HG02884 (cell line): ENCODE data around the gene VASN.

ENCODE experiments used
- ATAC-seq: cut with Tn5 transposase; IDR thresholded peaks from one replicate; pipeline ENCODE4 v1.9.1; 2021; ENCODE audit warnings: mild to moderate bottlenecking, moderate library complexity; ENCODE audit not compliant: unreplicated experiment

Gene VASN

DNA sequence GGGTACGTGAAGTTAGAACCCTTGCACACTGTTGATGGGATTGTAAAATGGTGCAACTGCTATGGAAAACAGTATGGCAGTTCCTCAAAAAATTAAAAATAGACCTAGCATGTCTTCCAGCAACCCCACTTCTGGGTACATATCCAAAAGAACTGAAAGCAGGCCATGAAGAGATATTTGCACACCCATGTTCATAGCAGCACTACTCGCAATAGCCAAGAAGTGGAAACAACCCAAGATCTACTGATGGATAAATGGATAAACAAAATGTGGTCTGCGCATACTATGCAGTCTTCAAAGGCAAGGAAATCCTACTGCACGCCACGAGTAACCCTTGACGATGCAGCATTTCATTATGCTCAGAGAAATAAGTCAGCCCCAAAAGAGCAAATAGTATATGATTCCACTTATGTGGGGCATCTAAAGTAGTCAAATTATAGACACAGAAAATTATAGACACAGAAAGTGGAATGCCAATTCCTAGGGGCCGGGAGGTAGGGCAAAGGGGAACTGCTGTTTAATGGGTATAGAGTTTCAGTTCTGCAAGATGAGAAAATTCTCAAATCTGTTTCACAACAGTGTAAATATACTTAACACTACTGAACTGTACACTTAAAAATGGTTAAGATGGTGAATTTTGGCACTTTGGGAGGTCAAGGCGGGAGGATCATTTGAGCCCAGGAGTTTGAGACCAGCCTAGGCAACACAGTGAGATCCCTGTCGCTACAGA is 27.5 kb downstream of the VASN start:
- no peak for ATAC-seq

DNA sequence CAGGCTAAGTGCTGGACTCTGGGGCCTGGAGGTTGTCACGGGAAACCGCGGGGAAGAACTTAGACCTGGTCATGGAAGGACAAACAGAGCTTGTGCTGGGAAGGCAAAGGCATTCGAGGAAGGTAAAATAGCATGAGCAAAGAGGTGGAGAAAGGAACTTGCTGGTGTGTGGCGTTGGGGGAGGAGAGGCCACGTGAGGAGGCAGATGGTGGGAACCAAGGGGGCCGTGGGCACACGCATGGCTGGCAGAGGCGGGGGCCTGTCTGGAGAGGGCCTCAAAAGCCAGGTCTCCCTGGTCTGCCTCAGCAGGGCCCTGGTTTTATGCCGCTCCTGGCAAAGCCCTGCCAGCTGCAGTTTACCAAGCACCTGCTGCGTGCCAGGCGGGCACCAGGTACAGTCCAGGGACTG is 29.4 kb downstream of the VASN start:
- no peak for ATAC-seq

DNA sequence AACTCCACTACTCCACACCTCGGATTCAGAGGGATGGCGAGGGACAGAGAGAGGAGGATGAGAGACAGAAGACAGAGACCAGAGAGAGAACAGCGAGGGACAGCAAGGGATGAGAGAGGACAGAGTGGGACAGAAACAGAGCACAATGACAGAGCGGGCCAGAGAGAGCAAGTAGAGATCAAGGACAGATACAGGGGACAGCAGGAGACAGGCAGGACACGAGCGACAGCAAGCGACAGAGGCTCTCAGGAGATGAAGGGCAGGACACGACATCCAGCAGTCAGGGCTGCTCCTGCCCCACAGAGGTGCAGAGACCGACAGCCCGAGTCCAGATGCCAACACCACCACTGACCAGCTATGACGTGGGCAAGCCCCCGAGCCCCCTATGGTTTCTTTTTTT is 29.9 kb downstream of the VASN start:
- ATAC-seq: no peak

DNA sequence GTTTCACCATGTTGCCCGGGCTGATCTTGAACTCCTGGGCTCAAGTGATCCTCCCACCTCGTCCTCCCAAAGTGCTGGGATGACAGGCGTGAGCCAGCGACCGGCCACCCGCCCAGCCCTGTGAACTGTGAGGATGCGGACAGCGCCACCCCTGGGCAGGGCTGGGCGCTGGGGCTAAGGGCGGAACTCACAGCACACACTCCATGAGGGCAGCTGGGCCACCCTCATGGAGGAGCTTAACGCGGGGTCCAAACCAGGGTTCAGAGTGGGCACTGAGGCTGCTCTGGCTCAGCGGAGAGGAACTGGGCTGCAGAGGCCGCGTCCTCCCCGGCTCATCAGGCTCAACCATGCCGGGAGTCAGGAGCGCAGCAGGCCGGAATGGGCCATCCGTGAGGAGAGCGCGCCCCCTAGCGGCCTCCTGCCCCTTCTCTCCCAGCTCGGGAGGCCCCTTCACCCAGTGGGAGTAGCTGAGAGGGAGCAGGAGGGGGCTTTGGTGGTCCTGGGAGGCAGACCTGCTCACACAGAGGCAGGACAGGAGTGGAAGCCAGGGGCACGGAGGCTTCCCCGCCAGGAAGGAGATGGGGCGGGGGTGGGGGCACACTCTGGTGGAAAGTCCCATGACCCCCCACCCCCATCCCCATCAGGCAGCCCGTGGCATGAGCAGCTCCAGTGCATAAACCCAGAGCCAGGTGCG is 30.9 kb downstream of the VASN start:
- no peak for ATAC-seq

DNA sequence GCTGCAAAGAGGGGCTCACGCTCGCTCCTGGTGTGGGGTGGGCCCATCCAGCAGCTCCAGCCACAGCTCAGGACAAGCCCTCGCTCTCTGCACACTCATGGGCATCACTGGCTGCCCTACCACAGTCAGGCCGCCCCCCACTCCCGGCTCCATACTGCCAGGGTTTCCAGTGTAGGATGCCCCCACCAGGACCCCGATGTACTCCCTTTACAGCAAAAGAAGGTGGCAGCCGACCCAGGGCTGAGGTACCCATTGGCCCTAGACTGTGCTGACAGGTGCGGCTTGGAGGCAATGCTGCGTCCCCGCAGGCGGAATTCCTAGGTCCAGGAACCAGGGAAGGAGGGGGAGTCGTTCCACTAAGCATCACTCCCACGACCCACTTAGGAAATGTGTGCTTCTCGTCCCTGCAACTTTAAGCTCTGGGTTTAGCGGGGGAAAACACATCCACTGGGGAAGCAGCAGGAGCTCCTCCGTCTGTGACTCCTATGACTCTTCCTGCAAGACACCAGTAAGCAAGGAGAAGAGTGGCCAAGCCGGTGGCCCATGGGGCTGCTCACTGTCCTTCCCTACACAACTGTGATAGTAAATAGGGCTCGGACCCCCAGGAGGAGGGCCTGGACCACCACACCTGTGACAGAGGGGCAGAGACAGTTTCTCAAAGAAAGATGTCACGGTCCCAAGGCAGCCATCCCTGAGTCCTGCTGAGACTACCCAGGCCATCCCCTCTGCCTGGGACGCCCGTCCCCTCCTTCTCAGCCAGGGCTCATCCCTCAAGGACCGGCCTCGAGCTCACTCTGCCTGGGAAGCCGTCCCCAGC is 31.7 kb downstream of the VASN start:
- no peak for ATAC-seq

DNA sequence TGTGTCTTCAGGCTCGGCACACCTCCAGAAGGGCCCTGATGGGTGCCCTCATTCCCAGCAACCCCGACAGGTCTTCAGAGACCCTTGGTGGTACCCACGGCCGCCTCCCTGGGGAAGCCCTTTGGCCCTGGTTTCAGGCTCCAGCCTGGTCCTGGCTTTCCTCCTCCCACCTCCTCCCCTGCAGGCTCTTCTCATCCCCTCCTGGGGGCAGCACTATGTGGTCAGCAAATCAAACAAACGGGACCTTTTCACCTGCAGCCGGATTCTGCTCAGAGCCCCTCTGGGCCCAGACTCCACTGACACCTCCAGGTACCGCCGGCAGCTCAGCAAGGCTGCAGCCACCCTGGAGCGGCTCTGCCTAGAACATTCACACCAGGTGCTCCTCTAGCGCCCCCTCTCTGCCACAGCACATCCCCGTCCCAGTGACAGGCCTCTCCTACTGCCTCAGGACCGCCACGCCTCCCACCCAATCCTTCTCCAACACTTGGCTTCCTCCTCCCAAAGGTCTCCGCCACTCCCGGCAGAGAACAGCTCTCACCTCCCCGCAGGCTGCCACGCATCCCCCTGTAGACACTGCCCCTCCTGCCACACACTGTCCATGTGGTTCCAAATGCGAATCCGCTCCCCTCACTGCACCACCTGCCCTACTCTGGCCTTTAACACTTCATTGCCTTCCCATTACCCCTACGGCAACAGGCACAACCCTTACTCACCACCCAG is 32.8 kb downstream of the VASN start:
- ATAC-seq: no peak

DNA sequence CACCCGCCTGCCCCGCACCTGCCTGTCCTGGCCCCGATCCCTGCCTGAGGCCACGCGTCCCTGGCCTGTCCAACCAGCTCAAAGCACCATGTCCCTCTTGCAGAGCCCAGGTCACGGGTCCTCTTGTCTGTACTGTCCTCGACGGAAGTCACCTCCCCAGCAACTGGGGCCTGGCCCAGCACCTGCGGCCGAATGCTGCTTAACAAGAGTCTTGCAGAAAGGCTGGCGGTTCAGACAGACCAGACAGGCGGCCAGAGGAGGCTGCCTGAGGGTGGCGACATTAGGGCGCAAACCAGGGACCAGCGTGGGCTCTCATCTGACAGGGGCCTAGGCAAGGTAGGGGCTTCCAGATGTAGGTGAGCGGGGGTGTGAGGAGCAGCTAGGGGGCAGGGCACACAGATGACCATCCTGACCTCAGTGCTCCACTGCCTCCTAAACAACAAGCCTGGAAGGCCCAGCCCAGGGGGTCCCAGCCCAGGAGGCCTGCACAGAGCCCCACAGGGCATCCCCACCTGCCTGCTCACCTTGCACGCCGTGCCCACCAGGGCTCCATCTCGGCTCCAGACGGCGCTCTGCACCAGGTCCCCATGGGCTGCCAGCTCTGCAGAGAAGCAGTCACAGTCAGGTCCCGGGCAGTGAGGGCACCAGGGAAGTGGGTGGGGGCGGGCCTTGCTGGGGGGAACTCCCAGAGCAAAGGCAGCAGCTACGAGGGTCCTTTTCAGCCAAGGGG is 33.5 kb downstream of the VASN start:
- ATAC-seq: no peak

DNA sequence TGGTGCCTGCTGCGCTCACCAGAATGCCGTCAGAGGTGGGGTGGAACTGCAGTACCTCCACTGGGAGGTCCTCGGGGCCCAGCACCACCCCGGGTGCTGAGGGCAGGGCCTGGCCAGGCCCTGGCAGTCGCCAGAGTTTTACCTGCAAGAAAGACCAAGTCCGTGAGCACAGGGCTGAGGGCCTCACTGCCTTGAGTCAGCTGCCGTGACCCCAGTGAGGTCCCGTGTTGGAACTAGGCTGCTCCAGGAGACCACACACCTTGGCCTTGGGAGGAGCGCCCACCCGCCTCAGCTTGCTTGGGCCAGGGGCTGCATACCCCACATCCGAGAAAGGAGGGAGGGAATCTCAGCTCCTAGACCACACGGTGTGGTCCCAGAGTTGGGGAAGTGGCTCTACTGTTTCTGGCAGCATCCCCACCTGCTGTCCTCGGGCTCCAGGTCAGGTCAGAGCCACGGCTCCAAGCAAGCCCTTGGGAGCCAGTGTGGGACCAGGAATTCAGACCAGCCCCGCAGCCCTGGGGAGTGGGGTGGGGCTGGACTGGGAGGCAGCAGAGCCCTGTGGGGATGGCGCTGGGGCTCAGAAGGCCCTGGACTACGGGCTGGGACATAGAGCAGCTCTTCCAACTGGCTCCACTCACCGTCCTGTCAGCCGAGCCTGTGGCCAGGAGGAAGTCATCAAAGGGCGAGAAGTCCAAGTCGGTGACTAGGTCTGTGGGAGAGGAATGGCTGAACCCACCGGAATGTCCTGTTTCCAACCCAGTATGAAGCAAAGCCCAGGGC is 36.1 kb downstream of the VASN start:
- ATAC-seq: no peak

DNA sequence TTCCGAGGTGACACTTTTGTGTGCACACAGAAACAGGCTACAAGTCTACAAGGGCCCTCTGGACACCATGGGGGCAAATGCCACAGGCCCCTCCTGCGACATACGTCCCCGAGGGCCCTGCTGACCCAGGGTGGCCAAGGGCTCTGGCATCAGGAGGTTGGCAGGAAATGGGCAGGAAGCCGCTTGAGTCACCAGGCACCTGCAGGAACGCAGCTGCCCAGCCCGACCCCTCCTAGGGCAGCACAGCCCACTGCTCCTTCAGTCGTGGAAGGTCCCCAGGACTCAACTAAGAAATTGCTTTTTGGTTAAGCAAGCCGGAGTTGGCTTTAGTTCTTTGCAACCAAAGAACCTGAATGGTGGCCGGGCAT is 36.7 kb downstream of the VASN start:
- ATAC-seq: no peak

DNA sequence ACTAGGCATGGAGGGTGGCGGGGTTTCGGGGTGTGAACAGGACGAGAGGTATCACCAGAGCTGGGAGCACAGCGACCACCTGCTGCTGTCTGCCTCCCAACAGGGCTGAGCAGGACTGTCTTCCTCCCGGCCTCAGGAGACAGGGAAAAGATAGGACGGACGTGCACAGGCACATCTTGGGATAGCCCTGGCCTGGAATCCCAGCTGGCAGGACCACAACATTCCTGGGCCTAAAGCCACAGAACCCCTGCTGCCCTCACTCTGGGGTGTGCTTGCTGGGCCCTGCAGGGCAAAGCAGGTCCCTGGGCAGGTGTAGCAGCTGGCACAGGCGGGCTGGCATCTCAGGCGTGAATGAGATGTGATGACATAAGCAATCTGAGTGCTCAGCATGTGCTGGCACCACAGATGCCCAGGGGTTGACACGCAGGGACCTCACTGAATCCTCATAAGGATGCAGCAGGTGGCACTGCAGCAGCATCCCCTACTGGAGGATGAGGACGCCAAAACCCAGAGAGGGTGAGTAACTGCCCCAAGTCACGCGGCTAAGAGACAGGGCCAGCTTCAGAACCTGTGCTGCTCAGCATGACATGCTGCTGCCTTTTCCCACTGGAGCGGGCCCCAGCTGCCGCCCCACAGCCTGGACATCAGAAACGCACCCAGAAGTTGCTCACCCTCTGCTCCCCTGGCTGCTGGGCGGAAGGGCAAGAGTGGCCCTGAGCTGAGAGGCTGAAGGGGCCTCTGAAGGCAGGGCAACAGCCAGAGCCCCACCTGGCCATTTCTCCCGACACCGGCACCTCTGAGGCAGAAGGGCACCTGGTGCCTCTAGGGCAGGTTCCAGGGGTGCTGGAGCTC is 37.7 kb downstream of the VASN start:
- ATAC-seq: no peak

DNA sequence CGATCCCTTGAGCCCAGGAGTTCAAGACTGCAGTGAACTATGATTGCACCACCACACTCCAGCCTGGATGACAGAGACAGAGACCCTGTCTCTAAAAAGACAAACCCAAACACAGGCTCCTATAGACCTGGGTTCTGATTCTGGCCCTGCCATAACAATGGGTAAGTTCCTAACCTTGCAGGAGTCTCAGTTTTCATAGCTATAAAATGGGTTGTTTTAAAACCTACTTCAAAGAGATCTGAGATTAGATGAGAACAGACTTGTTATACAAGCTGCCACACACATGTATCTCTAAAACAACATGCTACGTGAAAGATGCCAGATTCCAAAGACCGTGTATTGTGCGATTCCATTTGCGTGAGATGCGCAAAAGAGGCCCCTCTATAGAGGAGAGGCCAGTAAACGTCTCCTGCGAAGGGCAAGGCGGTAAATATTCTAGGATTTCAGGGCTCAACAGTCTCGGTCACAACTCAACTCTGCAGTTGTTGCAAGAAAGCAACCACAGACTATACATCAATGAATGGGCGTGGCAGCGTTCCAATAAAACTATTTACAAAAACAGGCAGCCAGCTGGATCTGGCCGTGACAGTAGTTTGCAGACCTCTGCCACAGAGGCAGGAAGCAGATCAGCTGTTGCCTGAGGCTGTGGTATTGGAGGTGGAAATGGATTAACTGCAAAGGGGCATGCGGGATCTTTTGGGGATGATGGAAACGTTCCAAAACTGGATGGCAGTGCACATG is 38.9 kb downstream of the VASN start:
- ATAC-seq: no peak

DNA sequence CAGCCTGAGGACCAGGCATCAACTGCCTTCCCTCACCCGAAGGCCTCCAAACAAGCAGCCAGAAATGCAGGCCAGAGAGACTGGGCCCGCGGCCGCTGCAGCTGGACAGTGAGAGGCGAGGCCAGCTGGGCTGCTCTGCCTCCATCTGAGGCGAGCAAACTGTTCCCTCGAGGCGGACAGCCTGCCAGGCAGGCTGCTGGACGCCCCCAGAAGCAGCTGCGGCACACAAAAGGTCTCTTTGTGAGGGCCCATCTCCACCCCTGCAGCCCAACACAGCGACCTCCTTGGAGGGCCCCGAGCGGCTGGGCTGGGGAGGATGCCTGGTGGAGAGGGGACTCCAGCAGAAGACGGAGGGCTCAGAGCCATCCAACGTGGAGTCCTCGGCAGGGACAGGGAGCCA is 40.0 kb downstream of the VASN start:
- no peak for ATAC-seq

DNA sequence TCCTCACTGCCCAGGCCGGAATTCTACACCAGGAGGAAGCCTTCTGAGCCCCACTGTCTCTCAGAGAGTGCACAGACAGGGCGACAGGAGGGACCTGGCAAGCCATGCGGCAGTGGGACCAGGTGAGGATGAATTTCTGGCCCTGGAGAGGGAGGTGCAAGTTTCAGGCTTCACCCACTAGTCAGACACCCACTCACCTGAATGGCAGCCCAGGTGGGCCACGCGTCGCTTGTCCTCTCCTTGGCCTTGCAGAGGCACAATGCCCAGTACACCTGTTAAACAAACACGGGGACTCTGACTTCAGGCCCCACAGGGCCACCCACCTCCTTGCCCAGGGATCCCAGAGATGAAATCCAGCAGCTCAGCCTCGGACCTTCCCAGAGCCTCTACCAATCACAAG is 40.5 kb downstream of the VASN start:
- ATAC-seq: no peak

DNA sequence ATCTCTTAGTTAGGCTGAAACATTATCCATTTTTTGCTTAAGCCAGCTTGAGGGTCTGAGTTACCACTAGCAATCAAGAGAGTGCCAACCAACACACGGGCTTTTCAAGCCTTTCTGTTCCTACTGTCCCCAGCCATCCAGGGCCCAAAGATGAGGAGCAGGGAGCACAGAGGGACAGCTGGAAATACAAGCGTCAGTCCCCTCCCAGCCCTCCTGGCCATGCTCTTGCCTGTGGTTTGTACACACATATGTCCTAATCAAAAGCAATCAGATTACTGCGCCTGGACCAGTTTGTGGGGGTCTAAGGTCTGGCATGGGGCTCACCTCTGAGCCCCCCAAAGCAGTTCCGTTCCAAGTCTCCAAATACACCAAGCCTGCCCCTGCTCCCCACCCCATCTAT is 41.2 kb downstream of the VASN start:
- no peak for ATAC-seq

DNA sequence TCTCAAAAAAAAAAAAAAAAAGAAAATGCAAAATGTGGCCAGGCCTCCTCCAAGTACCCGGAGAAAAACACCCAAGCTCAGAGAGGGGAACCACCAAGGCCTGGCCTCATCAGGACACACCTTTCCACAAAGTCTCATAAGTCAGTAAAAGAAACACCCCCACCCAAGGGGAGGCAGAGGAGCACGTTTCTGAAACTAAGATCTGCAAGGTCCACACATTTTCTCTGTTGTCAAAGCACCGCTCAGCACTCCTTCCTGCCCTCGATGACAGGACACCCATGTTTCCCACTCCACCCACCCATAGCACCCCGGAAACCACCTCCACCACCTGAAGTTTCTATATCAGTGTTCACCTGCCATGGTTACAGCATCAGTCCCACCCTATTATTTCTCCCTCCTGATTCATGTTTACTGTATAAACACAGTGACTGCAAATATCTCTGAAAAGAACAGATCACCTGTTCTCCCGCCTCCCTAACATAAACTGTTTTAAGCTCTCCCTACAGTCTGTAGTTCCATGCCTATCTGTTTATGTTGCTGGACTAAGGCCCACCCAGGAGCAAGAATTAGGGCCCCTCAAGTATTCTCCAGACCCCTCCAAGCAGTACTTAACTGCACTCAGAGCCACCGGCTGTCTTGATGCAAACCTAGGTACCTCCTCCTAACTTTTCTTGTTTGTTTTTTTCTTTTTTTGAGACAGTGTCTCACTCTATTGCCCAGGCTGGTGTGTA is 42.7 kb downstream of the VASN start:
- ATAC-seq: peak; percentile 51

DNA sequence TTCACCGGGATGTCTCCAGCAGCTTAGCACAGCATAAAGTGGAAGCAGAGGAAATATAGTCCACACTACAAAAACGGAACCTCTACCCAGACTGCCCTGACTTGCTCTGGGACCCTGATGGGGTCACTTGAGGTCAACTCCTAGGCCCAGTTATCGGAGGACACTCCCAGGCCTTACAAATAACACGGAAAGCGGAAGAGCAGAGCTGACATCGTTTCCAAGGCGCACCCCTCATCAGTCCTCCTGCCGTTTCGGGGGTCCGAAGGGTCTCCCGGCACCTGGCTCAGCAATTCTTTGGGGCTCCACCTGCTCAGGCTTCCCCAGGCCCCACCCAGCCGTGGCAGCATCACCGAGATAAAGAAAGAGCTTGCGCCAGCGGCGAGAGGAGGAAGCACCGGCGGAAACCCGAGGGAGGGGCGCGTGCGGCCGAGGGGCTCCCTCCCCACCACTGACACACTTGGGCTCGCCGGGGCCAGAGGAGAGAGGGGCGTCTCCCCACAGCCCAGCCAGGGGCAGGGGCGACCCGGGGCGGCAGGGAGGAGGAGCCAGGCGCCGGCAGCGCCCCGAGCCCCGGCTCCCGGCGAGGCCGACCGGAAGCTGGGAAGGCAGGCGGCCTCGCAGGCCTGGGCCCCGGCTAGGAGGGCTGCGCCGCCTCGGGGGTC is 44.0 kb downstream of the VASN start:
- ATAC-seq: no peak
